Upper lobe of left lung (tissue), 6 donors: ENCODE results near the gene CFAP299. TPM values are rescaled to one million over a fixed set of nuclear protein-coding genes. Genes with fewer than 3 reads are reported as not detected.

Experiments
- ATAC-seq, 2 donors: fragments of 200-7000 bp; cut with Tn5 transposase; one replicate each; pipeline ENCODE4 v1.9.1; 2022; ENCODE audit warnings: mild to moderate bottlenecking in 2 of 2, moderate library complexity in 2 of 2; ENCODE audit not compliant: low FRiP score in 2 of 2
- DNase-seq, 2 donors: peaks; one replicate each; pipeline ENCODE4 v3.0.0-alpha.2; 2019 to 2020
- H3K27ac ChIP-seq, 4 donors: fragments of 200-600 bp; sonication (generic); one replicate each; pipeline ENCODE4 v1.5.1; 2016 to 2019
- H3K27me3 ChIP-seq, 4 donors: fragments of 200-600 bp; sonication (generic); one replicate each; pipeline ENCODE4 v1.5.1; 2017 to 2019
- H3K36me3 ChIP-seq, 4 donors: fragments of 200-600 bp; sonication (generic); one replicate each; pipeline ENCODE4 v1.5.1; 2016 to 2019
- H3K4me1 ChIP-seq, 4 donors: fragments of 200-600 bp; sonication (generic); one replicate each; pipeline ENCODE4 v1.5.1; 2018 to 2019
- H3K4me3 ChIP-seq, 4 donors: fragments of 200-600 bp; sonication (generic); one replicate each; pipeline ENCODE4 v1.5.1; 2017 to 2019; ENCODE audit warnings: mild to moderate bottlenecking in 2 of 4, moderate library complexity in 1 of 4
- H3K9me3 ChIP-seq, 4 donors: fragments of 200-600 bp; sonication (generic); one replicate each; pipeline ENCODE4 v1.5.1; 2018 to 2019
- EP300 ChIP-seq, 4 donors: sonication (generic); formaldehyde crosslinking; IDR thresholded peaks; one replicate each; pipeline ENCODE4 v1.5.1; 2017; ENCODE audit warnings: antibody characterized with exemption in 4 of 4, control low read depth in 2 of 4
- POLR2A ChIP-seq, 4 donors: fragments of 450-650 bp; IDR thresholded peaks; one replicate each; pipeline ENCODE4 v1.5.1; 2016 to 2017; ENCODE audit warnings: antibody characterized with exemption in 4 of 4, mild to moderate bottlenecking in 2 of 4
- POLR2AphosphoS5 ChIP-seq, 2 donors: sonication (generic); formaldehyde crosslinking; IDR thresholded peaks; one replicate each; pipeline ENCODE4 v1.5.1; 2017; ENCODE audit warnings: antibody characterized with exemption in 2 of 2
- WGBS, 2 donors: methylation state at CpG; one replicate each; pipeline ENCODE4 v1.1.5; 2017 to 2018; 5-methylcytosine and 5-hydroxymethylcytosine counted together
- total RNA-seq, 6 donors: library from RNA; depleted of rRNA in 4 of 6; stranded (reverse); fragments of >200 nt in 4 of 6; gene quantifications; one replicate each; pipeline versions ENCODE4 v1.1.0 to v1.2.1, GENCODE V29; 2016 to 2021
- TF ChIP-seq, protein P1 (sequence below), 6 experiments: fragments of 450-650 bp in 4 of 6; fragments of 200-600 bp in 2 of 6; sonication (generic) in 2 of 6; IDR thresholded peaks; one replicate each; pipeline ENCODE4 v1.5.1; 2016 to 2019; ENCODE audit warnings: antibody characterized with exemption in 6 of 6
- donor health status: DM: no; HTN: no; CAD: no; lungs with moderate emphysema.
- donor health status: DM: no; HTN: yes; CAD: no; lungs with severe emphysema.

CFAP299 gene
- total RNA-seq, 6 donors from 2014 or later: 0.46 to 31.6 (median 3.9) TPM

DNA sequence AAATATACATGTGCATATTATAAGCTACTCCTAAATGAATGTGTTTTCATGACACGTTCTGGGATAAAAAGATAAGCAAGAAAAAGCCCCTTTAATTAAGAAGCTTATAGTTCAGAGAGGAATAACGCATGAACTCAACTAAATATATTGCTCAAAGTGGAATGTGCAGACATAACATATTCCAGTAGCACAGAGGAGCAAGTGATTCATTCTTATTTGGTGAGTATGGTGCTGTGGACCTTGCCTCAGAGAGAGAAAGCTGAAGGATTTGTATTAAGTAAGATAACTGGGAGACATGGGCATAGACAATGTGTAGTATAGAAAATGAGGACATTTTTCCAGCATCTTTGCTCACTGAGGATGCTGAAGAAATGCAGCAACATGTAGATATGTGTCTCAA is 76.8 kb downstream of the CFAP299 start:
- Histone ChIP-seq H3K4me1 (no peaks in the 10 kb centered on the region), H3K27ac (no peak overlapping the region), H3K9me3 (no peaks in the 10 kb centered on the region), H3K36me3 (no peaks in the 10 kb centered on the region), H3K4me3 (no peak overlapping the region), H3K27me3 (no peaks in the 10 kb centered on the region)
- no peak for DNase-seq
- no peak for ATAC-seq
- 80 to 92% methylated on average over 2 of the region's 2 CpGs for WGBS, 2 donors
- TF ChIP-seq POLR2AphosphoS5 (IDR thresholded peaks at IDR 0.05) (no peak), POLR2A (IDR thresholded peaks at IDR 0.05) (no peak), EP300 (IDR thresholded peaks at IDR 0.05) (no peak)
- TF ChIP-seq, protein P1, sequence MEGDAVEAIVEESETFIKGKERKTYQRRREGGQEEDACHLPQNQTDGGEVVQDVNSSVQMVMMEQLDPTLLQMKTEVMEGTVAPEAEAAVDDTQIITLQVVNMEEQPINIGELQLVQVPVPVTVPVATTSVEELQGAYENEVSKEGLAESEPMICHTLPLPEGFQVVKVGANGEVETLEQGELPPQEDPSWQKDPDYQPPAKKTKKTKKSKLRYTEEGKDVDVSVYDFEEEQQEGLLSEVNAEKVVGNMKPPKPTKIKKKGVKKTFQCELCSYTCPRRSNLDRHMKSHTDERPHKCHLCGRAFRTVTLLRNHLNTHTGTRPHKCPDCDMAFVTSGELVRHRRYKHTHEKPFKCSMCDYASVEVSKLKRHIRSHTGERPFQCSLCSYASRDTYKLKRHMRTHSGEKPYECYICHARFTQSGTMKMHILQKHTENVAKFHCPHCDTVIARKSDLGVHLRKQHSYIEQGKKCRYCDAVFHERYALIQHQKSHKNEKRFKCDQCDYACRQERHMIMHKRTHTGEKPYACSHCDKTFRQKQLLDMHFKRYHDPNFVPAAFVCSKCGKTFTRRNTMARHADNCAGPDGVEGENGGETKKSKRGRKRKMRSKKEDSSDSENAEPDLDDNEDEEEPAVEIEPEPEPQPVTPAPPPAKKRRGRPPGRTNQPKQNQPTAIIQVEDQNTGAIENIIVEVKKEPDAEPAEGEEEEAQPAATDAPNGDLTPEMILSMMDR (IDR thresholded peaks at IDR 0.05): no peak

DNA sequence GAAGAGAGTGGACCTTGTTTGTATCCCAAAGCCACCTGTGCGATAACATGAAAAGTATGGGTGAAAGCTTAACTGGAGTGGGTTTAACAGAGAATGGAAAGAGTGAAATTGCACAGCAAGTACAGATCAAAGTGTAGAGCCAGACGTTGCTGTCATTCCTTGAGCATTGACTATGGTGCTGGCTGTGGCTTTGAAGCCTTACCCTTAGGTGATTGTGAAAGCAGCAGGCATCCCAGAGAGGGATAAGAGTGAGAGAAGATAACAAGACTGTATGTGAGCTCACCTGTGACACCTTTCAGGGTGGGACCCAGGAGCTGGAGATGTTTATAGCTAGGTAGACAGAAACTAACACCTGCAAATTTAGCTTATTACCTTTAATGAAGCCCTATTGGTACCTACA is 77.6 kb downstream of the CFAP299 start:
- ATAC-seq (no peak), DNase-seq (no peak)
- no peaks in the 10 kb centered on the region for H3K9me3 ChIP-seq
- WGBS, 2 donors: 23 to 27% methylated on average over 2 of the region's 2 CpGs
- TF ChIP-seq POLR2A (IDR thresholded peaks at IDR 0.05) (no peak), EP300 (IDR thresholded peaks at IDR 0.05) (no peak), POLR2AphosphoS5 (IDR thresholded peaks at IDR 0.05) (no peak)
- TF ChIP-seq, protein P1 (IDR thresholded peaks at IDR 0.05): no peak
- no peaks in the 10 kb centered on the region for H3K27me3 ChIP-seq
- no peaks in the 10 kb centered on the region for H3K4me1 ChIP-seq
- H3K27ac ChIP-seq: no peak overlapping the region
- no peaks in the 10 kb centered on the region for H3K36me3 ChIP-seq
- no peak overlapping the region for H3K4me3 ChIP-seq

DNA sequence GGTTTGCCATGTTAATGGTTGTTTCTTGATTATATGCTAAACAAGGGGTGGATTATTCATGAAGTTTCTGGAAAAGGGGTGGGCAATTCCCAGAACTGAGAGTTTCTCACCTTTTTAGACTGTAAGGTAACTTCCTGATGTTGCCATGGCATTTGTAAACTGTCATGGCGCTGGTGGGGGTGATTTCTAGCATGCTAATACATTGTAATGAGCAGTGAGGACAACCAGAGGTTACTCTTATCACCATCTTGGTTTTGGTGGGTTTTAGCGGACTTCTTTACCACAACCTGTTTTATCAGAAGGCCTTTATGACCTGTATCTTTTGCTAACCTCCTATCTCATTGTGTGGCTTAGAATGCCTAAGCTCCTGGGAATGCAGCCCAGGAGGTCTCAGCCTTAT is 81.5 kb downstream of the CFAP299 start:
- ATAC-seq (no peak), DNase-seq (no peak)
- no peak overlapping the region for H3K4me3 ChIP-seq
- H3K9me3 ChIP-seq: no peaks in the 10 kb centered on the region
- H3K27ac ChIP-seq: no peak overlapping the region
- TF ChIP-seq POLR2AphosphoS5 (IDR thresholded peaks at IDR 0.05) (no peak), EP300 (IDR thresholded peaks at IDR 0.05) (no peak), POLR2A (IDR thresholded peaks at IDR 0.05) (no peak)
- TF ChIP-seq, protein P1 (IDR thresholded peaks at IDR 0.05): no peak
- 92 to 100% methylated on average over 2 of the region's 2 CpGs for WGBS, 2 donors
- no peaks in the 10 kb centered on the region for H3K36me3 ChIP-seq
- H3K4me1 ChIP-seq: no peaks in the 10 kb centered on the region
- H3K27me3 ChIP-seq: no peaks in the 10 kb centered on the region

DNA sequence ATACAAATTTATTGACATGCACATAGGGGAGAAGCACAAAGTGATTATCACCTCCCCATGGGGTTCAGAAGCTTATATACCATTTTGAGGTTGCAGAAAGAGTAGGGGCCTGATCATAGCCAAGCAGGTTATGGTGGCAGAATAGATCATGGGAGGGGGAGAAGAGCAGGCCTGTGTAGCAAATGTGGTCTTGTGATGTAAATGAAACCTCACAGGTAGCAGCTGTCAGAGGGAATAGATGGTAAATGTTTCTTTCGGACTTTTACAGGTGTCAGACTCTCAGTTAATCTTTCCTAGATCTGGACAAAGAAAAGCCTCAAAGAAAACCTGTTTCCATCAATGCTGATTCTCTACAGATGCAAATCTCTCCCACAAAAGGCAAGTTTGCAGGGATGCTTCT is 84.4 kb downstream of the CFAP299 start:
- ATAC-seq (no peak), DNase-seq (no peak)
- H3K4me3 ChIP-seq: no peak overlapping the region
- no peaks in the 10 kb centered on the region for H3K9me3 ChIP-seq
- no peaks in the 10 kb centered on the region for H3K4me1 ChIP-seq
- H3K27ac ChIP-seq: no peak overlapping the region
- H3K27me3 ChIP-seq: no peaks in the 10 kb centered on the region
- no peaks in the 10 kb centered on the region for H3K36me3 ChIP-seq
- 67 to 71% methylated on average over 1 of the region's 1 CpG for WGBS, 2 donors
- TF ChIP-seq, protein P1 (IDR thresholded peaks at IDR 0.05): no peak
- TF ChIP-seq POLR2A (IDR thresholded peaks at IDR 0.05): no peak
- TF ChIP-seq POLR2AphosphoS5 (IDR thresholded peaks at IDR 0.05): no peak

DNA sequence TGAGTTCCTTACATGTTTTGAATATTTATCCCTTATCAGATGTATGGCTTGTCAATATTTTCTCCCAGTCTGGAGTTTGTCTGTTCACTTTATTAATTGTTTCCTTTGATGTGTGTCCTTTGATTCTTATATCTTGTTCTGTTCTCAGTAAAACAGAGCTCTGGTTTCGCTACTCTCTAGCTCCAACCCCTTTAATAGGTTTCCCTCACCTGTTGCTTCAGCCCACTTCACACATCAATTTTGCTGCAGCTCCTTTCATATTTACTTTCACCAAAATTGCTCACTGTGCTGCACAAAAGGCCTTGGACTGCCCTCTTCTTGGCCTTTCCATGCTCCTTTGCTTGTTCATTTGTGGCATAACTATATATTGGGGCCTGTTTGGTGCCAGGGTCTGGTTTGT is 85.1 kb downstream of the CFAP299 start:
- H3K27me3 ChIP-seq: no peaks in the 10 kb centered on the region
- H3K27ac ChIP-seq: no peak overlapping the region
- no peaks in the 10 kb centered on the region for H3K36me3 ChIP-seq
- no peaks in the 10 kb centered on the region for H3K4me1 ChIP-seq
- ATAC-seq: no peak
- TF ChIP-seq EP300 (IDR thresholded peaks at IDR 0.05) (no peak), POLR2AphosphoS5 (IDR thresholded peaks at IDR 0.05) (no peak), POLR2A (IDR thresholded peaks at IDR 0.05) (no peak)
- TF ChIP-seq, protein P1 (IDR thresholded peaks at IDR 0.05): no peak
- no peak overlapping the region for H3K4me3 ChIP-seq
- no peak for DNase-seq
- 71 to 100% methylated on average over 1 of the region's 1 CpG for WGBS, 2 donors
- no peaks in the 10 kb centered on the region for H3K9me3 ChIP-seq
